Left lung (tissue), 10 donors: ENCODE data around the gene DHCR7. TPM values are rescaled to one million over a fixed set of nuclear protein-coding genes. Genes with fewer than 3 reads are reported as not detected.
A peak's percentile ranks its signal among the peaks of the same experiment; 100 is the strongest.

Source experiments
- ATAC-seq: fragments of 200-7000 bp; cut with Tn5 transposase; one replicate; pipeline ENCODE4 v1.9.1; 2020; ENCODE audit warnings: moderate library complexity
- DNase-seq, 4 donors: peaks; one replicate each; pipeline ENCODE4 v3.0.0-alpha.2; 2013 to 2020
- H3K27ac ChIP-seq, 2 donors: fragments of 200-600 bp; sonication (generic) in 1 of 2; one replicate each; pipeline versions ENCODE4 v1.5.0 to v1.8.0; 2020 to 2021
- H3K27me3 ChIP-seq, 2 donors: fragments of 200-600 bp; sonication (generic) in 1 of 2; one replicate each; pipeline versions ENCODE4 v1.5.0 to v1.8.0; 2020 to 2021
- H3K36me3 ChIP-seq, 2 donors: fragments of 200-600 bp; sonication (generic) in 1 of 2; one replicate each; pipeline versions ENCODE4 v1.5.0 to v1.8.0; 2020 to 2021
- H3K4me1 ChIP-seq, 2 donors: fragments of 200-600 bp; one replicate each; pipeline ENCODE4 v1.8.0; 2021
- H3K4me3 ChIP-seq, 2 donors: fragments of 200-600 bp; sonication (generic) in 1 of 2; one replicate each; pipeline versions ENCODE4 v1.5.0 to v1.8.0; 2020 to 2021; ENCODE audit warnings: mild to moderate bottlenecking in 1 of 2
- H3K9me3 ChIP-seq, 2 donors: fragments of 200-600 bp; sonication (generic) in 1 of 2; one replicate each; pipeline versions ENCODE4 v1.5.0 to v1.8.0; 2020 to 2021
- intact Hi-C, 2 donors: fragments of 100-400 bp; cut with DNase I; formaldehyde crosslinking; loops; one replicate each; pipeline versions ENCODE4 v1.11.2 to v1.14.2; 2022
- polyA plus RNA-seq, 6 donors: library from polyadenylated mRNA; unstranded; fragments of 120-200 nt; gene quantifications; one replicate each; pipeline ENCODE4 v1.2.1, GENCODE V29; 2013; ENCODE audit not compliant: insufficient read length in 6 of 6
- total RNA-seq, 2 donors: library from RNA; stranded (reverse); fragmentation: NEBNext Ultra II Directional; extraction: Animal tissue kit (Norgen Biotek cat#: 25700); gene quantifications; one replicate each; pipeline ENCODE4 v1.2.1, GENCODE V29; 2021
- TF ChIP-seq, protein P1 (sequence below), 2 donors: fragments of 200-600 bp; sonication (generic) in 1 of 2; IDR thresholded peaks; one replicate each; pipeline versions ENCODE4 v1.5.0 to v1.8.0; 2021; ENCODE audit warnings: antibody characterized with exemption in 2 of 2
- donor health status: DM: no; HTN: yes; CAD: no.
- donor health status: DM: no; HTN: no; CAD: no.

Gene DHCR7
- total and polyA plus RNA-seq, 8 donors: 14.6 to 200 (median 32.6) TPM

DNA sequence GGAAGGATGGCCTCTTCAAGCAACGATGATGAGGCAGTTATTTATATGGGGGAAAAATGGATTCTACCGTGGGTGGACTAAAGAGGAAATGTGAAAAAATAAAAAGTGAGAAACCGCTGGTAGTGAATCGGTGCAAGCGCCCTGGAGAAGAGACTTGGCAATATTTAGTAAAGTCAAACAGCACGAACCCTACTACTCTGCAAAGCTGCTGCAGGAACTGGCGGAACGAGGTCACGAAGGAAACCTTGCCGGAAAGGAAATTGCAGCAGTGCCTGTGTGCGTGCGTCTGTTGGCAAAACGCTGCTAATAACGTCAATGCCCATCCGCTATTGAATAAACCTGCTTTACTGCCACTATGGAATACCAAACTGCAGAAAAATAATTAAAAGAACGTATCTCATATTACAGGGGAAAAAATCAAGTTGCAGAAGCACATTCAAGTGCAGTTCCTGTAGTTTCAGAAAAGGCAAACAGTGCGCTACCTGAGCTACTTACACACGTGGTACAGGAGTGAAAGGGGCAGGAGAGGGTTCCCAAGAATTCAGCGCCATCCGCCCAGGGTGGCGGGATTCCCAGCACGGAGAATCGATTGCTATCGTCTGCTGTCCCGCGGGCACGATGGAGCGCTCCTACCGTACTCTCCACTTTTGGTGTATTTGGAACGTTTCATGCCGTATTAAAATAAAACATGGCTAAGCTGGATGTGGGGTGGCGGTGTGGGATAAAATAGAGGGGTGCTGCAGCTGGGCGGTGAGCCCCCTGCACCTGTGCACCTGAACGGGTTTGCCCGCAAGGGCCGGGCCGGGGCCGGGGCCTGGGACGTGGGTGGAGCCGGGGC, 4.2 kb upstream of the DHCR7 start:
- intact Hi-C loops: no loop called here
- TF ChIP-seq, protein P1, sequence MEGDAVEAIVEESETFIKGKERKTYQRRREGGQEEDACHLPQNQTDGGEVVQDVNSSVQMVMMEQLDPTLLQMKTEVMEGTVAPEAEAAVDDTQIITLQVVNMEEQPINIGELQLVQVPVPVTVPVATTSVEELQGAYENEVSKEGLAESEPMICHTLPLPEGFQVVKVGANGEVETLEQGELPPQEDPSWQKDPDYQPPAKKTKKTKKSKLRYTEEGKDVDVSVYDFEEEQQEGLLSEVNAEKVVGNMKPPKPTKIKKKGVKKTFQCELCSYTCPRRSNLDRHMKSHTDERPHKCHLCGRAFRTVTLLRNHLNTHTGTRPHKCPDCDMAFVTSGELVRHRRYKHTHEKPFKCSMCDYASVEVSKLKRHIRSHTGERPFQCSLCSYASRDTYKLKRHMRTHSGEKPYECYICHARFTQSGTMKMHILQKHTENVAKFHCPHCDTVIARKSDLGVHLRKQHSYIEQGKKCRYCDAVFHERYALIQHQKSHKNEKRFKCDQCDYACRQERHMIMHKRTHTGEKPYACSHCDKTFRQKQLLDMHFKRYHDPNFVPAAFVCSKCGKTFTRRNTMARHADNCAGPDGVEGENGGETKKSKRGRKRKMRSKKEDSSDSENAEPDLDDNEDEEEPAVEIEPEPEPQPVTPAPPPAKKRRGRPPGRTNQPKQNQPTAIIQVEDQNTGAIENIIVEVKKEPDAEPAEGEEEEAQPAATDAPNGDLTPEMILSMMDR (IDR thresholded peaks at IDR 0.05): no peak
- peaks cover 0 to 26% of the 10 kb centered on the region in 2 donors for H3K36me3 ChIP-seq
- DNase-seq (peak in 3 of 4 donors; percentile 27 to 72 (median 63)), ATAC-seq (peak; percentile 14)
- no peaks in the 10 kb centered on the region for H3K27me3 ChIP-seq
- peaks cover 11 to 58% of the 10 kb centered on the region in 2 donors for H3K4me1 ChIP-seq
- peak overlapping the region; percentile 82 to 89 for H3K27ac ChIP-seq
- H3K4me3 ChIP-seq: peak overlapping the region; percentile 81 to 88
- no peaks in the 10 kb centered on the region for H3K9me3 ChIP-seq

DNA sequence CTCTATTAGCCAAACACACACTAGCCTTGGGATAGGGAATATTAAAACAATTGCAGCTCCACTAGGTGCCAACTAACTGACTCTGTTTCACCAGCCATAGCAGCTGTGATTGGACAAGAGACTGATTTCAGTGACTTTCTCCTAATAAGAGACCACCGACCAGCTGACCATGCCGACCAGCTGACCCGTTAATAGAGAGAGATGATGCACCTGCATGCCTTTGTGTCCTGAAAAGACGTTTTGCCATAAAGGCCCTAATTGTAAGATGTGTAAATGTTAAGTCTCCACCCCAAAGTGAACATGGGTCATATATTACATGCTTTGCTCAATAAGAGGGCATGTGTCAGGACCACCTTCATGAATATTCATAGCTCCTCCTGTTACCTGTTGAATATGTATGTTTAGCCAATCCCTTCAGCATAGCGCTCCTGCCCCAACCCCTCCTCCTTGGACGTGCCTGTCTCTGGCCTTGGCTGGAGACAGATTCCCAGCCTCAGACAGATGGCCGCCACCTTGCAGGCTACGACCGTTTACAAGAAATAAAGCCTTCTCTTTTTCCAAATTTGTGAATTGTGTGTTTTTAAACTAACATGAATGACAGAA, 3.5 kb upstream of the DHCR7 start:
- intact Hi-C loops: no loop called here
- H3K4me1 ChIP-seq: peaks cover 11 to 65% of the 10 kb centered on the region in 2 donors
- no peaks in the 10 kb centered on the region for H3K27me3 ChIP-seq
- no peak for DNase-seq
- ATAC-seq: no peak
- H3K27ac ChIP-seq: peak overlapping the region; percentile 82 to 89
- peaks cover 0 to 18% of the 10 kb centered on the region in 2 donors for H3K36me3 ChIP-seq
- TF ChIP-seq, protein P1 (IDR thresholded peaks at IDR 0.05): no peak
- H3K9me3 ChIP-seq: no peaks in the 10 kb centered on the region
- H3K4me3 ChIP-seq: peak overlapping the region in 1 of 2 donors; percentile 81

DNA sequence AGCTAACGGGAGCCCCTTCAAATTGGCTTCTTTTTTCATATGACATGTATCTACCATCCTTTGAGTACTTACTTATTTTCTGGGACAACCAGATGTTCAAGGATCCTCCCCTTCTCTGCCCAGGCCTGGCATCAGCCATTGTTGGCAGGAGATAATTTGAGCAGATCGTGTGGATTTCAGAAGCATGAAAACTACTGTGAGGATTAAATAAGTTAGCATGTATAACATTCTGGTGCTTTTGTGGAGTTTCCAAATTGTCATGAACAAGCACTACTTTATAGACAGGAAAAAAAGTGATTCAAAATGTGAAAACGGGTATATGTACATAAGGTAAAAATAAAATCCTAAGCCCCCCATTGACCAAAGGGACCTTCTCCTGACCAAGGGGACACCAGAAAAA, 2.7 kb upstream of the DHCR7 start:
- DNase-seq (no peak), ATAC-seq (no peak)
- H3K4me3 ChIP-seq: no peak overlapping the region
- H3K4me1 ChIP-seq: peaks cover 11 to 67% of the 10 kb centered on the region in 2 donors
- H3K36me3 ChIP-seq: peaks cover 0 to 11% of the 10 kb centered on the region in 2 donors
- intact Hi-C loops: no loop called here
- H3K9me3 ChIP-seq: no peaks in the 10 kb centered on the region
- H3K27ac ChIP-seq: peak overlapping the region in 1 of 2 donors; percentile 89
- H3K27me3 ChIP-seq: no peaks in the 10 kb centered on the region
- TF ChIP-seq, protein P1 (IDR thresholded peaks at IDR 0.05): no peak

DNA sequence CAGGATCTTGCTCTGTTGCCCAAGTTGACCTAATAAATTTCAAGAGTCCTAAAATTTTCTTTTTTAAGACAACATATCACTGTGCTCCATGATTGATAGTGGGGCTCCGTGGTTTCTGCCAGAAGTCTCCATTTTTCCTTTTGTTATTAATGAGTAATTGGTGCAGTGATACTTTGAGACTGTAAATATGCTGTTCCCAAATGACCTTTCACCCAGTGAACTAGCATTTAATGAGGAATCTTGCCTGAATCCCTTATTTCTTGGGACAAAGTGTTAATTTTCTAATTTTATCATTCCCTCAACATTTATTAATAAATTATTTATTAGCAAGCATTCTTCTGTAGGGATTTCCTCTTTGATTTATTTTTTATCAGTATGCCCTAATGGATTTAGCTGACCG, 2.3 kb upstream of the DHCR7 start:
- ATAC-seq (no peak), DNase-seq (no peak)
- TF ChIP-seq, protein P1 (IDR thresholded peaks at IDR 0.05): no peak
- intact Hi-C loops: no loop called here
- Histone ChIP-seq H3K9me3 (no peaks in the 10 kb centered on the region), H3K4me1 (peaks cover 11 to 67% of the 10 kb centered on the region in 2 donors), H3K27ac (peak overlapping the region in 1 of 2 donors; percentile 2), H3K4me3 (no peak overlapping the region), H3K27me3 (no peaks in the 10 kb centered on the region), H3K36me3 (peaks cover 0 to 7% of the 10 kb centered on the region in 2 donors)

DNA sequence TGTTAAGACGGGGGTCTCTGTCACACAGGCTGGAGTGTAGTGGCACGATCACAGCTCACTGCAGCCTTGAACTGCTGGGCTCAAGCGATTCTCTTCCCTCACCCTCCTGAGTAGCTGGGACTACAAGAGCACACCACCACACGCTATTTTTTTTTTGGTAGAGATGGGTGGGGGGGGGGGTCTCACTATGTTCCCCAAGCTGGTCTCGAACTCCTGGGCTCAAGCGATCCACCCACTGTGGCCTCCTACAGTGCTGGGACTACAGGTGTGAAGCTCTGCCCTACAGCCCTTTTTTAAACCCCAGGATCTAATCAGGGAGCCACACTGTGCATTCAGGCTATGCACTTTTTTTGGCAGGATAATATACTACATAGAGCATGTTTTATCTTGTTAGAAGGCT, 1.4 kb upstream of the DHCR7 start:
- Histone ChIP-seq H3K9me3 (no peaks in the 10 kb centered on the region), H3K4me3 (peak overlapping the region; percentile 70 to 78), H3K27ac (peak overlapping the region in 1 of 2 donors; percentile 35), H3K4me1 (peaks cover 11 to 58% of the 10 kb centered on the region in 2 donors), H3K27me3 (no peaks in the 10 kb centered on the region), H3K36me3 (peaks cover 0 to 7% of the 10 kb centered on the region in 2 donors)
- TF ChIP-seq, protein P1 (IDR thresholded peaks at IDR 0.05): no peak
- ATAC-seq: no peak
- intact Hi-C loops: no loop called here
- no peak for DNase-seq
